Measurements from ENCODE around the gene ZNF827. TPM values are rescaled to one million over a fixed set of nuclear protein-coding genes. Genes with fewer than 3 reads are reported as not detected.

Gene ZNF827
- total and polyA plus RNA-seq, 2 of the 13 experiments (the other 11 are each of a cell fraction or from before 2014, with no cell fraction given) = 2.8 TPM

GRCh38 chr4:145859426-145859825 lies 79.2 kb downstream of the ZNF827 start:
- no peaks in the 10 kb centered on the region for H3K4me1 ChIP-seq (ENCODE audit: insufficient read depth, low read length)
- H3K4me3 ChIP-seq (replicated peaks in 1 of 3; ENCODE audit: insufficient read depth in 1 of 3, low read depth in 2 of 3, low read length in 3 of 3) = no peak overlapping the region
- H3K27ac ChIP-seq (ENCODE audit: extremely low read length, insufficient read depth, low read length) = no peak overlapping the region
- CTCF ChIA-PET (ENCODE audit: low intra/inter-chr PET ratio, low total read pairs) = no interaction called here
- H3K4me2 ChIP-seq (ENCODE audit: low read depth, low read length) = no peak overlapping the region
- 97% methylated on average over 8 of the region's 8 CpGs for WGBS (ENCODE audit: low lambda C conversion rate)
- BruUV-seq (replicated peaks) = no TSS peak
- intact Hi-C loops (cut with micrococcal nuclease; ENCODE audit: unreplicated experiment) (no loop called here), in situ Hi-C loops (cut with HindIII; ENCODE audit: extremely low pct_ligation_motif_present, low pct_unique_long_range_greater_than_20kb) (no loop called here)
- H3K79me2 ChIP-seq (ENCODE audit: insufficient read depth, low read length) = no peaks in the 10 kb centered on the region
- no peak overlapping the region for H2AFZ ChIP-seq (ENCODE audit: low read length)
- H3K27me3 ChIP-seq (ENCODE audit: control insufficient read depth in 1 of 2, insufficient read depth in 2 of 2, low read length in 2 of 2) = no peaks in the 10 kb centered on the region
- DNase-seq (ENCODE audit: low spot score) (no peak), FAIRE-seq (no peak), ATAC-seq (no peak)
- peaks cover 0 to 7% of the 10 kb centered on the region in 2 experiments; a peak in 1 of 5 replicates for H3K36me3 ChIP-seq (replicated peaks in 1 of 2; ENCODE audit: control insufficient read depth in 1 of 2, insufficient read depth in 2 of 2, low read length in 2 of 2)
- no peak for TF ChIP-seq NR1H2 (CRISPR knock-in tag; IDR thresholded peaks at IDR 0.05; ENCODE audit: borderline replicate concordance, low read depth)
- TF ChIP-seq ELF3 (CRISPR knock-in tag; IDR thresholded peaks at IDR 0.05) = no peak
- no peak for TF ChIP-seq ZNF564 (CRISPR knock-in tag; IDR thresholded peaks at IDR 0.05)
- TF ChIP-seq PBX2 (CRISPR knock-in tag; IDR thresholded peaks at IDR 0.05) = no peak
- TF ChIP-seq KDM2A (CRISPR knock-in tag; IDR thresholded peaks at IDR 0.05; ENCODE audit: borderline replicate concordance, low read depth) = no peak
- no peak for TF ChIP-seq ZMYM2 (CRISPR knock-in tag; IDR thresholded peaks at IDR 0.05)
- no peak for TF ChIP-seq ZFP36 (IDR thresholded peaks at IDR 0.05; ENCODE audit: borderline replicate concordance, low read depth, low read length, partially characterized antibody)
- no peak for TF ChIP-seq RBAK (CRISPR knock-in tag; IDR thresholded peaks at IDR 0.05)
- no peak for TF ChIP-seq ZNF891 (CRISPR knock-in tag; IDR thresholded peaks at IDR 0.05)
- TF ChIP-seq SRSF4 (IDR thresholded peaks at IDR 0.05; ENCODE audit: low read depth, low read length, poor library complexity, severe bottlenecking) = no peak
- no peak for TF ChIP-seq ZNF550 (CRISPR knock-in tag; IDR thresholded peaks at IDR 0.05; ENCODE audit: borderline replicate concordance)
- TF ChIP-seq ZNF496 (CRISPR knock-in tag; IDR thresholded peaks at IDR 0.05; ENCODE audit: insufficient replicate concordance) = no peak
- TF ChIP-seq FOSL2 (CRISPR knock-in tag; IDR thresholded peaks at IDR 0.05) = no peak
- H3K9ac ChIP-seq (ENCODE audit: insufficient read depth, low read depth, low read length) = no peak overlapping the region
- POLR2A ChIA-PET = no interaction called here
- H3K9me3 ChIP-seq (ENCODE audit: low read length) = no peaks in the 10 kb centered on the region
- H4K20me1 ChIP-seq (ENCODE audit: insufficient read depth, low read length) = no peaks in the 10 kb centered on the region

All from HepG2 (cell line).